Renal pelvis (tissue), 4 donors: ENCODE measurements around the gene ANG. TPM values are rescaled to one million over a fixed set of nuclear protein-coding genes. Genes with fewer than 3 reads are reported as not detected.
"Not testable (repeated sequence)": the region's sequence is repeated elsewhere in the genome, so short reads cannot be mapped to it uniquely, and the experiment has no call there.

Experiments
- DNase-seq: peaks from one replicate; pipeline ENCODE4 v3.0.0-alpha.2; 2013
- polyA plus RNA-seq, 3 donors: library from polyadenylated mRNA; unstranded; fragments of 120-200 nt; gene quantifications; one replicate each; pipeline ENCODE4 v1.2.1, GENCODE V29; 2013; ENCODE audit not compliant: insufficient read length in 3 of 3

ANG gene
- polyA plus RNA-seq, 3 donors, result 2.7 to 4.2 (median 3.4) TPM

DNA sequence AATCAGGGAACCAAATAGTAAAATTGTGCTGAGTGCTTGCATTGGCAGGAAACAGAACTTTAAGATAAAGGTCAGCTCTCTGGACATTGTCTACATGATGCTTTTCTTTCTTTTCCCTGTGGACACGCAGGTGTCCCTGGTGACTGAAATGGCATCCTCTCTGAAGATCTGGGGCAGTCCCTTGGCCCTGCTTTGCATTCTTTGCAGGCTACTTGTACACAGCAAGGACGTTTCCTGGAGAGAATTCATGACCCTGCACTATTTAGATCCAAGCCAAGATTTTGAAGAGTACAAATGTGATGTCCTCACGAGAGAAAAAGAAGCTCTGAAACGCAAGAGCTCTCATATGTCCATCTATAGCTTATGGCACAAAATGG is 45.9 kb downstream of the ANG start:
- DNase-seq, result no peak

DNA sequence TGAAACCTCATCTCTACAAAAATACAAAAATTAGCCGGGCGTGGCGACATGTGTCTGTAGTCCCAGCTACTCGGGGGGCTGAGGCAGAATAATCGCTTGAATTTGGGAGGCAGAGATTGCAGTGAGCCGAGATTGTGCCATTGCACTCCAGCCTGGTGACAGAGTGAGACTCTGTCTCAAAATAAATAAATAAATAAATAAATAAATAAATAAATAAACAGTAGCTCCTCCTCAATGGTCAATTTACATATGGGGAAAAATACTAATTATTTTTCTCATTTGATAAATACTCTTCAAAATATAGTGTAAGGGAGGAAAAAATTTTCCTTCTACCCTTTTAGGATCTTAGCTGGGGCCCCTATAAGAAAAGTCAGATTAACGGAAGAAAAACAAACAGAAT is 49.7 kb downstream of the ANG start:
- not testable (repeated sequence) for DNase-seq

DNA sequence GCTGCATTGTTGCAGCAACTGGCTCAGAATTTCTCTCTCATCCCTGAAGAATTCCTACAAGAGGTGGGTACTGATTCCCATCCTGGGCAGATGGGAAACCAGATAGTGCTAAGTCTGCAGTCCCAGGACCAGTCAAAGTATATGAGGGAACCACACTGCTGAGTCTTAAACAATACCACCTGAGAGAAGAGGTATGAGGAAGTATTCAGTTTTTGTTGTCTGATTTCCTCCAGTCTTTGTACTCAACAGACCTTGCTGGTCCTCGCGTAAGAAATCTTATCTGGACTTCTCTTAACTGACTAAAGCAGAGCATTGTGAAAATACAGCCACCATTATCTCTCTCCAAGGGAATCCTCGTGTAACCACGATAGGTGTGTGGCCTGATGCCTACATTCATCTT is 53.6 kb downstream of the ANG start:
- no peak for DNase-seq

DNA sequence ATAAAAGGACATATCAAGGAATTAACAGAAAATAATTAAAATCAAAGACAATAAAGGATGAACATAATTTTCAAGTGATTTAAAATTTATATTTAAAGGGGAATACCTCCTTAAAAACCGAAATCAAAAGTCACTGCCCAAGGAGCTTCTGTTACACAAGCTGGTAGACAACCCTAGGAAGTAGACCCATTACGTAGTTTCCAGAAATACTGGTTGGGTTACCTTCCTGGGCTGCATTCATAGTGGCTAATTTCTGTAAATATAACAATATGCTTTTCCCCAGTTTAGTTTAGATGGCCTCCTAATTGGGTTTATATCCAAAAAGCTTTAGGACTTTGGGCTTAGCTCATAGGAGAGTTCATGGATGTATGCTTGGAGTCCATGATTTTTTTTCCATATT is 55.0 kb downstream of the ANG start:
- no peak for DNase-seq

Other genes with a start within 250 kb of the ANG start
- gene OSGEP, start 234.0 kb upstream of the ANG start, polyA plus RNA-seq, result 10 to 100 TPM; 48.5 to 87.7 (median 78.9) TPM
- 100 to 1,000 TPM; 318 to 336 (median 334) TPM for gene APEX1, start 233.5 kb upstream of the ANG start, polyA plus RNA-seq
- 10 to 100 TPM; 33.9 to 37.6 (median 35.3) TPM for gene PIP4P1, start 227.3 kb upstream of the ANG start, polyA plus RNA-seq
- 10 to 100 TPM; 67.6 to 80.2 (median 78.8) TPM for gene PNP, start 219.4 kb upstream of the ANG start, polyA plus RNA-seq
- under 1 TPM in 1 of 3 donors, not detected in 2; 0.23 TPM for gene RNASE10, start 183.2 kb upstream of the ANG start, polyA plus RNA-seq
- not detected for gene RNASE9, start 127.7 kb upstream of the ANG start, polyA plus RNA-seq
- not detected for gene RNASE11, start 100.8 kb upstream of the ANG start, polyA plus RNA-seq
- not detected for gene RNASE12, start 97.4 kb upstream of the ANG start, polyA plus RNA-seq
- gene OR6S1, start 47.1 kb upstream of the ANG start, polyA plus RNA-seq, result not detected
- gene RNASE4, start 4.2 kb upstream of the ANG start, polyA plus RNA-seq, result 1 to 10 TPM; 1.3 to 4.4 (median 2.4) TPM
- under 1 TPM in 2 of 3 donors, not detected in 1; 0.21 to 0.31 TPM for gene EDDM3A, start 57.1 kb downstream of the ANG start, polyA plus RNA-seq
- under 1 TPM in 1 of 3 donors, not detected in 2; 0.19 TPM for gene EDDM3B, start 79.6 kb downstream of the ANG start, polyA plus RNA-seq
- gene RNASE6, start 92.5 kb downstream of the ANG start, polyA plus RNA-seq, result 1 to 10 TPM; 5.2 to 6.8 (median 5.3) TPM
- 100 to 1,000 TPM; 127 to 202 (median 145) TPM for gene RNASE1, start 114.1 kb downstream of the ANG start, polyA plus RNA-seq
- gene RNASE3, start 202.6 kb downstream of the ANG start, polyA plus RNA-seq, result 1 to 10 TPM in 1 of 3 donors, under 1 TPM in 2; 0.52 to 1.4 (median 0.77) TPM